Upper lobe of right lung (tissue), 1 donor: ENCODE measurements around the gene TCOF1. TPM values are rescaled to one million over a fixed set of nuclear protein-coding genes. Genes with fewer than 3 reads are reported as not detected.

Source experiments
- ATAC-seq: fragments of 200-7000 bp; cut with Tn5 transposase; one replicate; pipeline ENCODE4 v1.9.1; 2020; ENCODE audit warnings: mild to moderate bottlenecking, moderate library complexity
- DNase-seq: peaks from one replicate; pipeline ENCODE4 v3.0.0-alpha.2; 2020
- H3K27ac ChIP-seq: fragments of 200-600 bp; one replicate; pipeline ENCODE4 v1.8.0; 2022
- H3K27me3 ChIP-seq: fragments of 200-600 bp; one replicate; pipeline ENCODE4 v1.8.0; 2022; ENCODE audit warnings: mild to moderate bottlenecking
- H3K36me3 ChIP-seq: fragments of 200-600 bp; one replicate; pipeline ENCODE4 v1.8.0; 2022
- H3K4me1 ChIP-seq: fragments of 200-600 bp; one replicate; pipeline ENCODE4 v1.8.0; 2022
- H3K4me3 ChIP-seq: fragments of 200-600 bp; one replicate; pipeline ENCODE4 v1.8.0; 2022; ENCODE audit warnings: mild to moderate bottlenecking
- H3K9me3 ChIP-seq: fragments of 200-600 bp; one replicate; pipeline ENCODE4 v1.8.0; 2022
- CTCF ChIP-seq: fragments of 200-600 bp; IDR thresholded peaks from one replicate; pipeline ENCODE4 v1.8.0; 2022; ENCODE audit warnings: antibody characterized with exemption
- intact Hi-C: fragments of 100-400 bp; cut with DNase I; formaldehyde crosslinking; loops from one replicate; pipeline ENCODE4 v1.11.0; 2022
- total RNA-seq: library from RNA; stranded (reverse); fragmentation: NEBNext Ultra II Directional; extraction: Animal tissue kit (Norgen Biotek cat#: 25700); gene quantifications from one replicate; pipeline ENCODE4 v1.2.1, GENCODE V29; 2021
- donor health status: DM: no; HTN: yes; CAD: no; lungs with severe emphysema.

The TCOF1 gene
- total RNA-seq, 1 donor from 2014 or later: 31.1 TPM

- no peak for TF ChIP-seq CTCF
- no peaks in the 10 kb centered on the region for H3K36me3 ChIP-seq
- H3K27me3 ChIP-seq: no peaks in the 10 kb centered on the region
- DNase-seq: no peak
- no peak overlapping the region for H3K27ac ChIP-seq
- no peaks in the 10 kb centered on the region for H3K9me3 ChIP-seq
- intact Hi-C loops: no loop called here
- ATAC-seq: no peak
- H3K4me1 ChIP-seq: no peaks in the 10 kb centered on the region
- no peak overlapping the region for H3K4me3 ChIP-seq
Measured at GRCh38 chr5:150341989-150342388, 15.5 kb upstream of the TCOF1 start.

- no peak for DNase-seq
- no peaks in the 10 kb centered on the region for H3K36me3 ChIP-seq
- no peak overlapping the region for H3K27ac ChIP-seq
- intact Hi-C loops: no loop called here
- no peaks in the 10 kb centered on the region for H3K4me1 ChIP-seq
- no peak for ATAC-seq
- no peaks in the 10 kb centered on the region for H3K27me3 ChIP-seq
- TF ChIP-seq CTCF: no peak
- no peaks in the 10 kb centered on the region for H3K9me3 ChIP-seq
- H3K4me3 ChIP-seq: no peak overlapping the region
Measured at GRCh38 chr5:150342583-150342982, 14.9 kb upstream of the TCOF1 start.

GRCh38 chr5:150343994-150344631, 13.4 kb upstream of the TCOF1 start:
- Histone ChIP-seq H3K36me3 (no peaks in the 10 kb centered on the region), H3K4me1 (no peaks in the 10 kb centered on the region), H3K27me3 (no peaks in the 10 kb centered on the region), H3K4me3 (no peak overlapping the region), H3K27ac (no peak overlapping the region), H3K9me3 (no peaks in the 10 kb centered on the region)
- ATAC-seq (no peak), DNase-seq (no peak)
- TF ChIP-seq CTCF: no peak
- intact Hi-C loops: no loop called here

DNA sequence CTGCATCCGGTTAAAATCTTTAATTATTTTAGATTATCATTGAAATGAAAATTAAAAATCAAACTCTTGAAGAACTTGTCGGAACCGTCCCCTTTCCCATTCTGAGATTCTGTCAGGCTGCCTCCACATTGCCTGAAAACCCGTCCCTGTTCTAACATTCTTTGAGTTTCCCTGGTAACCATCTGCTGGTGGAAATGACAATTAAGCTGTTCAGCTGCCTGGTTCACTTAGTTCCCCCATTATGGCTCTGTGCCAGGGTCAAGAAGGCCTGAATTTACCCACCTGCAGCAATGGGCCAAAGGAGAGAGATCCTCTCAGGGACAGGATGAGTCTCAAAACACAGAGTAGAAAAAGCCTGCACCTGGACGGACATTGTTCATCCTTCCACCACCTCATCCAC, 11.8 kb upstream of the TCOF1 start:
- no peaks in the 10 kb centered on the region for H3K36me3 ChIP-seq
- H3K4me3 ChIP-seq: no peak overlapping the region
- intact Hi-C loops: no loop called here
- H3K4me1 ChIP-seq: no peaks in the 10 kb centered on the region
- no peaks in the 10 kb centered on the region for H3K27me3 ChIP-seq
- DNase-seq (no peak), ATAC-seq (no peak)
- no peak overlapping the region for H3K27ac ChIP-seq
- H3K9me3 ChIP-seq: no peaks in the 10 kb centered on the region
- TF ChIP-seq CTCF: no peak

GRCh38 chr5:150346592-150346991, 10.9 kb upstream of the TCOF1 start:
- TF ChIP-seq CTCF: no peak
- intact Hi-C loops: no loop called here
- Histone ChIP-seq H3K36me3 (no peaks in the 10 kb centered on the region), H3K4me1 (no peaks in the 10 kb centered on the region), H3K4me3 (no peak overlapping the region), H3K27ac (no peak overlapping the region), H3K27me3 (no peaks in the 10 kb centered on the region), H3K9me3 (no peaks in the 10 kb centered on the region)
- DNase-seq (no peak), ATAC-seq (no peak)

DNA sequence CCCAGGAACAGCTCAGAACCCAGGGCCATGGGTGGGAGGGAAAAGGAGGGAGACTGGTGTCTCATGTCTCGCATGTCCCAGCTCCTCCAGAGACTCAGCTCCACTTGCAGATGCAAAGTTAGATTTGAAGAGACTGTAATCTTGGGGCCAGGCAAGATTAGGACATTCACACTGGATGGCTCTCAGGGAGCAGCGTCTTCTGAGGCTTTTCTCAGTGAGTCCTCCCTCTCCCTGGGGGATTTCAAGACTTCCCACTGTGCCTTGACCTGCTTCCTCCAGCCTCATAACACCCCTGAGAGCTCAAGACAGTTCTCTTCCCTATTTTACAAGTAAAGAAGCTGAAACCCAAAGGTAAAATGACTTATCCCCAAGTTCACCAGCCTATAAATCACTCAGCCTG, 10.5 kb upstream of the TCOF1 start:
- no peaks in the 10 kb centered on the region for H3K9me3 ChIP-seq
- H3K36me3 ChIP-seq: no peaks in the 10 kb centered on the region
- no peaks in the 10 kb centered on the region for H3K27me3 ChIP-seq
- no peak overlapping the region for H3K4me3 ChIP-seq
- ATAC-seq (no peak), DNase-seq (no peak)
- H3K27ac ChIP-seq: no peak overlapping the region
- no peak for TF ChIP-seq CTCF
- no peaks in the 10 kb centered on the region for H3K4me1 ChIP-seq
- intact Hi-C loops: no loop called here
